Cerebellar nuclear complex (tissue), 1 donor: Measurements from ENCODE around the gene DRAP1.
"Not testable (repeated sequence)": the region's sequence is repeated elsewhere in the genome, so short reads cannot be mapped to it uniquely, and the experiment has no call there.

Experiments
- DNase-seq, 2 experiments: peaks; one replicate each; lab custom pipeline; 2025; lab: John Stamatoyannopoulos, UW

Gene DRAP1

GRCh38 chr11:65931773-65932557 is 12.7 kb downstream of the DRAP1 start:
- no peak for DNase-seq

DNA sequence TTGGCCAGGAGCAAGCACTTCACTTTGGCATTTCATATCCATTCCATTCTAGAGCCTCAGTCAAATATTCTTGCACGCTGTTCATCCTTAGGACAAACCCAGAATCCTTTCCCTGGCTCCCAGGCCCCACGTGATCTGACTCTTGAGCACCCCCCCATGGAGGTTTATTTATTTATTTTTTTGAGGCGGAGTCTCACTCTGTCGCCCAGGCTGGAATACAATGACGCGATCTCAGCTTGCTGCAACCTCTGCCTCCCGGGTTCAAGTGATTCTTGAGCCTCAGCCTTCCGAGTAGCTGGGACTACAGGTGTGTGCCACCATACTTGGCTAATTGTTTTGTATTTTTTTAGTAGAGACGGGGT is 13.3 kb downstream of the DRAP1 start:
- no peak for DNase-seq

GRCh38 chr11:65934014-65934413 is 14.8 kb downstream of the DRAP1 start:
- no peak for DNase-seq

DNA sequence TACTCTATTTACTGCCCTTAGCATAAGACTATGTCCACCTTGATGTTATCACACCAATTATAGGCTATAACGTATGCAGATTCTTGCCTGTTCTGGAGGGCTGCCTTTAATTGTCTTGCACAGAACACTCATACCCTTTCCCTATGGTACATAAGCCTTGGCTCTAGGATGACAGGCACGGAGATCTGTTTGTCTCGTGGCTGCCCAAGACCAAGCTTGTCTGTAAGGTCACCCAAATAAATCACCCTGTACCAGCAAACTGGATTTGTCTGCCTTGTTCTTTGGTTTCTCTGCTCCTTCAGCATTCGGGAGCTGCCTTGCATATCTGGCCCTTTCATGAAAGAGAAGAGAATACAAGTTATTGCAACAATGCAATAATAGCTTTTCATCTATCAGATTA is 18.5 kb downstream of the DRAP1 start:
- no peak for DNase-seq

DNA sequence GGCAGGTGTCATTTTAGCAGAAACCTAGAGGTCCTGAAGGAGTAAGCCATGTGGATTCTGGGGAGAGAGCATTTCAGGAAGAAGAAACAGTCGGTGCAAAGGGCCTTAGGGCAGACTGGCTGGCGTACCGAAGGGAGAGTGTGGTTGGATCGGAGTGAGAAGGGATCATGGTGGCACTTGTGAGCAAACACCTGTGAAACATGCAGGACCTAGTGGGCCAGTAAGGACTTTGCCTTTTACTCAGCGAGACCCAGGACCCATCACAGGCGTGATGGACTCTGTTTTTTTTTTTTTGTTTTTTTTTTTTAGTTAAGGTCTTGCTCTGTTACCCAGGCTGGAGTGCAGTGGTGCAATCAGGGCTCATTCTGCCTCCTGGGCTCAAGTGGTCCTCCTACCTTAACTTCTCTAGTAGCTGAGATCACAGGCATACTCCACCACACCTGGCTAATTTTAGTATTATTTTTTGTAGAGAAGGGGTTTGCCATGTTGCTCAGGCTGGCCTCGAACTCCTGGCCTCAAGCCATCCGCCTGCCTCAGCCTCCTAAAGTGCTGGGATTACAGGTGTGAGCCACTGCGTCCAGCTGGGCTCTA is 22.6 kb downstream of the DRAP1 start:
- no peak for DNase-seq

GRCh38 chr11:65942531-65942930 is 23.3 kb downstream of the DRAP1 start:
- DNase-seq, result no peak

DNA sequence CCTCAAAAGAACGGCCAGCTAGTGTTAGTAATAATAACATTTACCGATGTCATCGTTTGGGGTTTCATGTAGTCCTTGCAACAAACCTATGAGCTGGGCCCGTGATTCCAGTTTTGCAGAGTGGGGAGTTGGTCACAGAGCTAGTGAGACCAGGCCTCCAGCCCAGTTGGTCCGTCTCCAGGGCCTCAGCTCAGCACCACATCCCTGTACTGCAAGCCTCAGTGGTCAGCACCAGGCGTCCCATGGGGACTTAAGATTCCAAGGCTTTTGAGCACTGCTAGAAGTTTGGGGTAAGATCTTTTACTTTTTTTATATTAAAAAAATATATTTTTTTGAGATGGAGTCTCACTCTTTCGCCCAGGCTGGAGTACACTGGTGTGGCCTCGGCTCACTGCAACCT is 25.0 kb downstream of the DRAP1 start:
- no peak for DNase-seq

DNA sequence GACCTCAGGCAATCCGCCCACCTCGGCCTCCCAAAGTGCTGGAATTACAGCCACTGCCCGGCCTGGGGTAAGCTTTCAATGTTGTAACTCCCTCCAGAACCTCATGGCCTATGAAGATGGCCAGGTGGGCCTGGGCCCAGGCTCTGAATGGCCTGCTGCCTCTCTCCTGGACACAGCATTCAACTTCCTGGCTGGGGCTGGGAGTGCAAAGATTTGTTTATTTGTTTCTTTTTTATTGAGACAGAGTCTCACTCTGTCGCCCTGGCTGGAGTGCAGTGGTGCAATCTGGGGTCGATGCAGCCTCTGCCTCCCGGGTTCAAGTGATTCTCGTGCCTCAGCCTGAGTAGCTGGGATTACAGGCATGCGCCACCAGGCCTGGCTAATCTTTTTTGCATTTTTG is 25.5 kb downstream of the DRAP1 start:
- DNase-seq, result no peak

DNA sequence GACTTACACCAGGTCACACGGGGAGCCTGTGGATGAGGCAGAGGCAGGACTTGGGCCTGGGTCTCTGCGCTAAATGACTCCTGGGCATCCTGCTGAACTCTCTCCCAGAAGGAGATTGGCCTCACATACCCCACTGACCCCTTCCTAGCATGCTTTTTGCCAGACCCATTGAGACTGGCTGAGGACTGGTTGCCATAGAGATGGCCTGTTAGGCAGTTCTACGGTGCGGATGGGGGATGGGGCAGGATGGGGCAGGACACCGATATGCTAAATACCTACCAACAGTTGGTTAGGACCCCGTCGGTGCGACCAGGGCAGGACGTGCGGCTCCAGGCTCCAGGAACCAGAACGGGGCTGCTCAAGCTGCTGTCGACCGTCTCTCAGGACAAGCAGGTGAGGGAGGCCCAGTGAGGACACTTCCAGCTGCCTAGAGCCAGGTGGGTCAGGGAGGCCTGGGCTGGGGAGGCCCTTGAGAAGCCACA is 26.2 kb downstream of the DRAP1 start, which contains the start of gene TSGA10IP:
TSGA10IP (plus strand) TSS at position 51 of the 482 bp plus-strand sequence; CDS start at position 247, 196 bp downstream.
- DNase-seq, result no peak

DNA sequence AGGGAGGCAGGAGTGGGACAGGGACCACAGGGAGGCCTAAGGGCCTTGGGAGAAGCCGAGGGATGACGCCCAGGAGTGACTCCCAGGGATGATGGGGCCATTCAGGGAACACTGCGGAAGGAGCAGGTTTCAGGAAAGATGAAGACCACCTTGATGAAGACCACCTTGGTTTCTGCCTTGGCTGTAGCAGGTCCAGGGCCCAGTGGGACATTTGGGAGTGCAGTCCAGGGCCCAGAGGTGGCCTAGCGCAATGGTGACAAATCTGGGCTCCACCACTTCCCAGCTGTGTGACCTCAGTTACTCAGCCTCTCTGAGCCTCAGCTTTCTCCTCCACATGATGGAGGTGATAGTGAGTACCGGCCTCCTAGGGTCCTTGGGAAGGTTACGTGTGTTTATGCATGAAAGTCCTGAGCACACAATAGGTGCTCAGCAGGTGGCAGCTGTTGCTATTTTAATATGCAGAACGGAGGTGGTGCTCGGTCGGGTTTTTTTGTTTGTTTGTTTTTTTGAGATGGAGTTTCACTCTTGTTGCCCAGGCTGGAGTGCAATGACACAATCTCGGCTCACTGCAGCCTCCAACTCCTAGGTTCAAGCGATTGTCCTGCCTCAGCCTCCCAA is 26.8 kb downstream of the DRAP1 start:
- no peak for DNase-seq

- DNase-seq, result no peak
These were observed 27.4 kb downstream of the DRAP1 start for GRCh38 chr11:65946655-65947054.

DNA sequence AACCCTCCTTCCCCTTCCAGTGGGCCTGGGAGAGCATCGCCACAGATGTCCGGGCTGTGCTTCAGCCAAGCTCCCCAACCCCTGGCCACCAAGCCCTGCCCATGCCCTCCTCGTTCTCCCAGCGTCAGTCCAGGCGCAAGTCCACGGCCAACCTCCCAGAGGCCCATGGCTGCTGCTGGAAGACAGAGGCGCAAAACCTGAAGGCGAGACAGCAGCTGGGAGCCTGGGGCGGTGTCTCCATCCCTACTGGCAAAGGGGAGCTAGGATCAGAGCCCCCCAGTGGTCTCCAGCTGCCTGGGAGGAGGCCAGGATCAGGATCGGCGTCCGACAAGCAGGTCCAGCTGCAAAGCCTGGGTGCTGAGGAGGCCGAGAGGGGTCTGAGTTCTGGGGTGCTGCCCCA is 27.9 kb downstream of the DRAP1 start:
- no peak for DNase-seq

GRCh38 chr11:65947603-65948125 is 28.4 kb downstream of the DRAP1 start:
- DNase-seq, result no peak

GRCh38 chr11:65950711-65951110 is 31.5 kb downstream of the DRAP1 start:
- DNase-seq, result not testable (repeated sequence)

DNA sequence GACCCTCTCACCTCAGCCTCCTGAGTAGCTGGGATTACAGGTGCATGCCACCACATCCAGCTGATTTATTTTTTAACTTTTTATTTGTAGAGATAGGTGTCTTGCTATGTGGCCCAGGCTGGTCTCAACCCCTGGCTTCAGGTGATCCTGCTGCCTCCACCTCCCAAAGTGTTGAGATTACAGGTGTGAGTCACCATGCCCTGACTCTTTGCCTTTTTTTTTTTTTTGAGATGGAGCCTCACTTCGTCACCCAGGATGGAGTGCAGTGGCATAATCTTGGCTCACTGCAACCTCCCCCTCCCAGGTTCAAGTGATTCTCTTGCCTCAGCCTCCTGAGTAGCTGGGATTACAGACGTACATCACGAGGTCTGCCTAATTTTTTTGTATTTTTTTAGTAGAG is 32.4 kb downstream of the DRAP1 start:
- DNase-seq, result not testable (repeated sequence)

GRCh38 chr11:65952052-65952521 is 32.9 kb downstream of the DRAP1 start:
- no peak for DNase-seq

DNA sequence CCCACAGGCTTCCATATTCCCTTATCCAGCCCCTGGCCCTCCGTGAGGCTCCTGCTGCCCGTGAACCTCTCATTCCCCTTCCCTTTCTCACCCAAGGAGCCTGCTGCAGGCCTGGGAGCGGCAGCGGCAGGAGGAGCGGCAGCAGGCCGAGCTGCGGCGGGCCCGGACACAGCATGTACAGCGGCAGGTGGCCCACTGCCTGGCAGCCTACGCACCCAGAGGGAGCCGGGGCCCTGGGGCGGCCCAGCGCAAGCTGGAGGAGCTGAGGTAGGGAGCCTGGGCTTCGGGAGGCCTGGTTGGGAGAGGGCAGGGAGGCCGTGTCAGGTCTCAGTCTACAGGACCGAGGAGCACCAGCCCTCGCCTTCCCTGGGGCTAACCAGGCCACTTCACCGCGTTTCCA is 34.2 kb downstream of the DRAP1 start:
- DNase-seq, result no peak

- DNase-seq, result no peak
These were observed 35.5 kb downstream of the DRAP1 start for GRCh38 chr11:65954771-65955170.

DNA sequence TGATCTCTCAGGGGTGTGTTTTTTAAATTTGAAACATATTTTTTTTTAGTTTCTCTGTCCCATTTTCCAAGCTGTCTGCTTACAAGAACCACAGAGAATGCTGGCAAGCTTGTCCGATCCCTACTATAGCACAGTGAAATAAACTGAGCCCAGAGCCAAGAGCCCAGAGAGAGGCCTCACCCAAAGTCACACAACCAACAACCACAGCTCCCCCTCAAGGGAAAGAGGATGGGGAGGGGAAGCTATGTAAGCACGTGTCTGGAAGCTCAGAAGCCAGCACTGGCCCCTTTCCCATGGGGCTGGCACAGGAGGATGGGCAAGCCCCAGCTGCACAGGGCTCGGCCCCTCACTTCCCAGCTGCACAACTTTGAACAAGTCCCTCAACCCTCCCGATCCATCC is 39.1 kb downstream of the DRAP1 start:
- DNase-seq, result no peak

DNA sequence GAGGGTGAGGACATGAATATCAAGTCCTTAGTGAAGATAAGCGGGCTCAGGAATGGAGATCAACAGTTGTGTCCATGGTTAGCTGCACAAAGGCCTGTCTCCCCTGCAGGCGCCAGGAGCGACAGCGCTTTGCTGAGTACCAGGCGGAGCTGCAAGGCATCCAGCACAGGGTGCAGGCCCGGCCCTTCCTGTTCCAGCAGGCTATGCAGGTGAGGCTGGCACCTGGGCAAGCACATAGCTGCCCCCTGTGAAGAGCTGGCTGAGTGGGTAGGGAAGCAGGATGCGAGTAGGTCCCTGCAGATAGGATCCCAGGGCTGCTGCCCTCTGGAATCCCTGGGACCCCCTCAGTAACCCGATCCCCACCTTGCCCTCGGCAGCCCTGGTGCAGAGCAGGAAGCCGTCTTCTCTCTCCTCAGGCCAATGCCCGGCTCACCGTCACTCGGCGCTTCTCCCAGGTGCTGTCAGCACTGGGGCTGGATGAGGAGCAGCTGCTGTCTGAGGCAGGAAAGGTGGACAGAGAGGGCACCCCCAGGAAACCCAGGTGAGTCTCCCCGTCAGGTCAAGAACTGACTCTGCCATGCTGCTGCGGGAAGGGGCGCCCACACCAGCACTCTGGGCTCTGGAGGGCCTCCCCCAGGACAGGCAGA is 39.7 kb downstream of the DRAP1 start:
- DNase-seq, result no peak

GRCh38 chr11:65960824-65961266 is 41.6 kb downstream of the DRAP1 start:
- no peak for DNase-seq
